ENCODE measurements around the gene HEYL.

GRCh38 chr1:39678889-39679288 lies 39.4 kb upstream of the HEYL start:
- TF ChIP-seq, protein P1, sequence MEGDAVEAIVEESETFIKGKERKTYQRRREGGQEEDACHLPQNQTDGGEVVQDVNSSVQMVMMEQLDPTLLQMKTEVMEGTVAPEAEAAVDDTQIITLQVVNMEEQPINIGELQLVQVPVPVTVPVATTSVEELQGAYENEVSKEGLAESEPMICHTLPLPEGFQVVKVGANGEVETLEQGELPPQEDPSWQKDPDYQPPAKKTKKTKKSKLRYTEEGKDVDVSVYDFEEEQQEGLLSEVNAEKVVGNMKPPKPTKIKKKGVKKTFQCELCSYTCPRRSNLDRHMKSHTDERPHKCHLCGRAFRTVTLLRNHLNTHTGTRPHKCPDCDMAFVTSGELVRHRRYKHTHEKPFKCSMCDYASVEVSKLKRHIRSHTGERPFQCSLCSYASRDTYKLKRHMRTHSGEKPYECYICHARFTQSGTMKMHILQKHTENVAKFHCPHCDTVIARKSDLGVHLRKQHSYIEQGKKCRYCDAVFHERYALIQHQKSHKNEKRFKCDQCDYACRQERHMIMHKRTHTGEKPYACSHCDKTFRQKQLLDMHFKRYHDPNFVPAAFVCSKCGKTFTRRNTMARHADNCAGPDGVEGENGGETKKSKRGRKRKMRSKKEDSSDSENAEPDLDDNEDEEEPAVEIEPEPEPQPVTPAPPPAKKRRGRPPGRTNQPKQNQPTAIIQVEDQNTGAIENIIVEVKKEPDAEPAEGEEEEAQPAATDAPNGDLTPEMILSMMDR (IDR thresholded peaks at IDR 0.05; ENCODE audit: low read depth, low read length) = no peak
- TF ChIP-seq EZH2phosphoT487 (IDR thresholded peaks at IDR 0.05; ENCODE audit: low read depth) = no peak
